Esophagus squamous epithelium (tissue), 5 donors: ENCODE measurements around the gene TNP1. TPM values are rescaled to one million over a fixed set of nuclear protein-coding genes. Genes with fewer than 3 reads are reported as not detected.

Source experiments
- DNase-seq: peaks from one replicate; lab custom pipeline; 2025; lab: John Stamatoyannopoulos, UW
- H3K27ac ChIP-seq, 4 donors: fragments of 200-600 bp; sonication (generic); one replicate each; pipeline ENCODE4 v1.5.1; 2016 to 2019; ENCODE audit warnings: mild to moderate bottlenecking in 1 of 4
- H3K27me3 ChIP-seq, 4 donors: fragments of 200-600 bp; sonication (generic); 1 replicate in 3 of 4; 2 replicates in 1 of 4; pipeline versions ENCODE4 v1.5.1 to v1.6.0; 2017 to 2021; ENCODE audit warnings: antibody characterized with exemption in 1 of 4
- H3K36me3 ChIP-seq, 3 donors: fragments of 200-600 bp; sonication (generic); one replicate each; pipeline ENCODE4 v1.5.1; 2016 to 2019
- H3K4me1 ChIP-seq, 3 donors: fragments of 200-600 bp; sonication (generic); one replicate each; pipeline ENCODE4 v1.5.1; 2017 to 2019
- H3K4me3 ChIP-seq, 4 donors: fragments of 200-600 bp; sonication (generic); 1 replicate in 3 of 4; 2 replicates in 1 of 4; pipeline ENCODE4 v1.5.1; 2016 to 2019; ENCODE audit warnings: mild to moderate bottlenecking in 2 of 4, moderate library complexity in 1 of 4
- H3K9me3 ChIP-seq, 3 donors: fragments of 200-600 bp; sonication (generic); one replicate each; pipeline ENCODE4 v1.5.1; 2016 to 2019
- CTCF ChIP-seq, 6 experiments: fragments of 450-650 bp in 4 of 6; fragments of 200-600 bp in 2 of 6; sonication (generic) in 2 of 6; IDR thresholded peaks; one replicate each; pipeline ENCODE4 v1.5.1; 2016 to 2019; ENCODE audit warnings: antibody characterized with exemption in 6 of 6, mild to moderate bottlenecking in 4 of 6, moderate library complexity in 4 of 6
- POLR2A ChIP-seq, 4 donors: fragments of 450-650 bp; IDR thresholded peaks; one replicate each; pipeline ENCODE4 v1.6.1; 2017; ENCODE audit warnings: antibody characterized with exemption in 4 of 4, mild to moderate bottlenecking in 4 of 4, moderate library complexity in 3 of 4
- WGBS, 2 donors: methylation state at CpG; one replicate each; pipeline ENCODE4 v1.1.5; 2018; 5-methylcytosine and 5-hydroxymethylcytosine counted together
- intact Hi-C: fragments of 100-400 bp; cut with DNase I; formaldehyde crosslinking; loops from one replicate; pipeline ENCODE4 v1.15.0; 2022
- total RNA-seq, 4 donors: library from RNA; depleted of rRNA; stranded (reverse); fragments of >200 nt; gene quantifications; one replicate each; pipeline ENCODE4 v1.1.0, GENCODE V29; 2016
- donor health status: DM: yes; HTN: yes; CAD: no.

Gene TNP1
- total RNA-seq, 4 donors from 2014 or later: not detected

GRCh38 chr2:216837740-216838139 lies 22.1 kb downstream of the TNP1 start:
- Histone ChIP-seq H3K4me3 (no peak overlapping the region), H3K9me3 (no peaks in the 10 kb centered on the region), H3K4me1 (no peaks in the 10 kb centered on the region), H3K27ac (no peak overlapping the region), H3K36me3 (no peaks in the 10 kb centered on the region), H3K27me3 (peaks cover 0 to 9% (median 0%) of the 10 kb centered on the region in 4 donors)
- intact Hi-C loops: no loop called here
- TF ChIP-seq CTCF (IDR thresholded peaks at IDR 0.05) (no peak), POLR2A (IDR thresholded peaks at IDR 0.05) (no peak)
- 85 to 86% methylated on average over 6 of the region's 6 CpGs for WGBS, 2 donors
- no peak for DNase-seq

- no peak for DNase-seq
- Histone ChIP-seq H3K9me3 (no peaks in the 10 kb centered on the region), H3K27ac (no peak overlapping the region), H3K27me3 (peaks cover 0 to 9% (median 0%) of the 10 kb centered on the region in 4 donors), H3K36me3 (no peaks in the 10 kb centered on the region), H3K4me1 (peaks cover 7 to 15% (median 8%) of the 10 kb centered on the region in 3 donors), H3K4me3 (no peak overlapping the region)
- 80 to 82% methylated on average over 4 of the region's 4 CpGs for WGBS, 2 donors
- TF ChIP-seq CTCF (IDR thresholded peaks at IDR 0.05): no peak
- TF ChIP-seq POLR2A (IDR thresholded peaks at IDR 0.05): no peak
- intact Hi-C loops: no loop called here
Measured at GRCh38 chr2:216833061-216833460, 26.8 kb downstream of the TNP1 start.

- Histone ChIP-seq H3K27me3 (peaks cover 0 to 9% (median 0%) of the 10 kb centered on the region in 4 donors), H3K4me1 (peaks cover 7 to 29% (median 11%) of the 10 kb centered on the region in 3 donors), H3K4me3 (no peak overlapping the region), H3K9me3 (no peaks in the 10 kb centered on the region), H3K36me3 (no peaks in the 10 kb centered on the region), H3K27ac (no peak overlapping the region)
- intact Hi-C loops: no loop called here
- DNase-seq: no peak
- 30 to 56% methylated on average over 1 of the region's 1 CpG for WGBS, 2 donors
- TF ChIP-seq CTCF (IDR thresholded peaks at IDR 0.05) (no peak), POLR2A (IDR thresholded peaks at IDR 0.05) (no peak)
Measured at GRCh38 chr2:216830346-216830745, 29.5 kb downstream of the TNP1 start.

- Histone ChIP-seq H3K4me1 (peaks cover 7 to 29% (median 11%) of the 10 kb centered on the region in 3 donors), H3K27me3 (peaks cover 0 to 9% (median 0%) of the 10 kb centered on the region in 4 donors), H3K9me3 (no peaks in the 10 kb centered on the region), H3K27ac (no peak overlapping the region), H3K4me3 (no peak overlapping the region), H3K36me3 (no peaks in the 10 kb centered on the region)
- TF ChIP-seq CTCF (IDR thresholded peaks at IDR 0.05) (no peak), POLR2A (IDR thresholded peaks at IDR 0.05) (no peak)
- 41 to 58% methylated on average over 3 to 4 of the region's 4 CpGs for WGBS, 2 donors
- intact Hi-C loops: no loop called here
- DNase-seq: no peak
Measured at GRCh38 chr2:216829533-216829932, 30.3 kb downstream of the TNP1 start.

- peaks cover 7 to 29% (median 11%) of the 10 kb centered on the region in 3 donors for H3K4me1 ChIP-seq
- H3K27ac ChIP-seq: peak overlapping the region in 1 of 4 donors; percentile 14
- no peaks in the 10 kb centered on the region for H3K27me3 ChIP-seq
- WGBS, 2 donors: 53 to 62% methylated on average over 6 of the region's 6 CpGs
- intact Hi-C loops: no loop called here
- no peaks in the 10 kb centered on the region for H3K9me3 ChIP-seq
- no peak for TF ChIP-seq CTCF (IDR thresholded peaks at IDR 0.05)
- TF ChIP-seq POLR2A (IDR thresholded peaks at IDR 0.05): no peak
- no peaks in the 10 kb centered on the region for H3K36me3 ChIP-seq
- no peak for DNase-seq
- H3K4me3 ChIP-seq: no peak overlapping the region
Measured at GRCh38 chr2:216827073-216827720, 32.7 kb downstream of the TNP1 start.
